GM23338 (cell line): ENCODE measurements around the gene SPTBN2. TPM values are rescaled to one million over a fixed set of nuclear protein-coding genes. Genes with fewer than 3 reads are reported as not detected.

Experiments
- ATAC-seq: fragments of 200-7000 bp; cut with Tn5 transposase; 3 replicates; pipeline ENCODE4 v1.9.1; 2020
- DNase-seq: peaks from one replicate; pipeline ENCODE4 v3.0.0-alpha.2; 2015; ENCODE audit warnings: low spot score
- H2AFZ ChIP-seq: fragments of 200-600 bp; sonication (generic); 2 replicates; pipeline ENCODE4 v1.8.0; 2016; ENCODE audit warnings: antibody characterized with exemption, mild to moderate bottlenecking, moderate library complexity
- H3F3A ChIP-seq: fragments of 200-600 bp; sonication (generic); replicated peaks from 2 replicates; pipeline ENCODE4 v1.8.0; 2017; ENCODE audit warnings: antibody characterized with exemption, mixed run types, low read depth
- H3K27ac ChIP-seq: fragments of 200-600 bp; sonication (generic); 2 replicates; pipeline ENCODE4 v1.6.1; 2016; ENCODE audit warnings: low read depth
- H3K27me3 ChIP-seq: fragments of 200-600 bp; sonication (generic); 2 replicates; pipeline ENCODE4 v1.8.0; 2016; ENCODE audit warnings: mild to moderate bottlenecking, mixed run types, moderate library complexity; ENCODE audit not compliant: insufficient read depth
- H3K36me3 ChIP-seq: fragments of 200-600 bp; sonication (generic); 2 replicates; pipeline ENCODE4 v1.8.0; 2016; ENCODE audit warnings: mild to moderate bottlenecking; ENCODE audit not compliant: insufficient read depth
- H3K4me1 ChIP-seq: fragments of 200-600 bp; sonication (generic); 2 replicates; pipeline ENCODE4 v1.8.0; 2016; ENCODE audit warnings: mild to moderate bottlenecking, moderate library complexity; ENCODE audit not compliant: insufficient read depth
- H3K4me2 ChIP-seq: fragments of 200-600 bp; sonication (generic); 2 replicates; pipeline ENCODE4 v1.7.1; 2017; ENCODE audit warnings: mixed run types
- H3K4me3 ChIP-seq: fragments of 200-600 bp; sonication (generic); 2 replicates; pipeline ENCODE4 v1.6.1; 2016; ENCODE audit warnings: mixed run types
- H3K79me2 ChIP-seq: fragments of 200-600 bp; sonication (generic); replicated peaks from 2 replicates; pipeline ENCODE4 v1.8.0; 2017; ENCODE audit warnings: mild to moderate bottlenecking; ENCODE audit not compliant: insufficient read depth
- H3K9me2 ChIP-seq: fragments of 200-600 bp; sonication (generic); 2 replicates; pipeline ENCODE4 v1.8.0; 2017; ENCODE audit not compliant: insufficient read depth
- H4K20me1 ChIP-seq: fragments of 200-600 bp; sonication (generic); replicated peaks from 2 replicates; pipeline ENCODE4 v1.8.0; 2017; ENCODE audit warnings: mild to moderate bottlenecking; ENCODE audit not compliant: insufficient read depth
- H3K27ac Mint-ChIP-seq: 2 replicates; pipeline ENCODE4 v1.8.0; 2020; ENCODE audit warnings: inconsistent platforms, mild to moderate bottlenecking, moderate library complexity, mixed read lengths
- H3K27me3 Mint-ChIP-seq: 3 replicates; pipeline ENCODE4 v1.8.0; 2022; ENCODE audit warnings: low read depth, mild to moderate bottlenecking, moderate library complexity, mixed read lengths, inconsistent platforms; ENCODE audit not compliant: insufficient read depth, poor library complexity
- H3K36me3 Mint-ChIP-seq: 3 replicates; pipeline ENCODE4 v1.8.0; 2021; ENCODE audit warnings: low read depth, mild to moderate bottlenecking, inconsistent platforms, moderate library complexity, mixed read lengths
- H3K4me1 Mint-ChIP-seq: 3 replicates; pipeline ENCODE4 v1.8.0; 2020; ENCODE audit warnings: mild to moderate bottlenecking, inconsistent platforms, mixed read lengths
- H3K4me3 Mint-ChIP-seq: 3 replicates; pipeline ENCODE4 v1.8.0; 2021; ENCODE audit warnings: moderate library complexity, mild to moderate bottlenecking, inconsistent platforms, mixed read lengths
- H3K9me3 Mint-ChIP-seq: 3 replicates; pipeline ENCODE4 v1.8.0; 2020; ENCODE audit warnings: moderate library complexity, mild to moderate bottlenecking, inconsistent platforms, mixed read lengths
- CREB1 ChIP-seq: fragments of 250-450 bp; sonication (Bioruptor Pico); IDR thresholded peaks from 2 replicates; pipeline ENCODE4 v1.5.0; 2020; ENCODE audit warnings: low read depth, mild to moderate bottlenecking, moderate library complexity
- CTCF ChIP-seq, 2 experiments: fragments of 200-600 bp in 1 of 2; sonication (generic) in 1 of 2; conservative IDR thresholded peaks; 2 replicates each; pipeline versions ENCODE4 v1.5.1 to v1.6.1; 2016 to 2017; ENCODE audit warnings: antibody characterized with exemption in 2 of 2, low read depth in 2 of 2, mild to moderate bottlenecking in 2 of 2, moderate library complexity in 1 of 2
- ETS1 ChIP-seq: IDR thresholded peaks from 2 replicates; pipeline ENCODE4 v1.6.1; 2016; ENCODE audit warnings: antibody characterized with exemption
- EZH2 ChIP-seq: fragments of 200-600 bp; sonication (generic); IDR thresholded peaks from one replicate; pipeline ENCODE4 v1.8.0; 2017; ENCODE audit warnings: antibody characterized with exemption, mild to moderate bottlenecking, low read depth; ENCODE audit not compliant: unreplicated experiment
- EZH2phosphoT487 ChIP-seq: fragments of 200-600 bp; sonication (generic); IDR thresholded peaks from one replicate; pipeline ENCODE4 v1.8.1; 2018; ENCODE audit warnings: antibody characterized with exemption; ENCODE audit not compliant: unreplicated experiment
- JUNB ChIP-seq: IDR thresholded peaks from one replicate; pipeline ENCODE4 v1.6.1; 2016; ENCODE audit warnings: antibody characterized with exemption; ENCODE audit not compliant: unreplicated experiment
- NANOG ChIP-seq: IDR thresholded peaks from 2 replicates; pipeline ENCODE4 v1.6.1; 2016; ENCODE audit warnings: antibody characterized with exemption, borderline replicate concordance
- POLR2AphosphoS5 ChIP-seq: IDR thresholded peaks from 2 replicates; pipeline ENCODE4 v1.6.1; 2016; ENCODE audit warnings: antibody characterized with exemption, low read depth
- REST ChIP-seq: IDR thresholded peaks from one replicate; pipeline ENCODE4 v1.6.1; 2018; ENCODE audit warnings: antibody characterized with exemption; ENCODE audit not compliant: unreplicated experiment
- STAT1 ChIP-seq: IDR thresholded peaks from one replicate; pipeline ENCODE4 v1.6.1; 2016; ENCODE audit warnings: antibody characterized with exemption; ENCODE audit not compliant: unreplicated experiment
- ZNF114 ChIP-seq: fragments of 250-450 bp; sonication (Bioruptor Pico); IDR thresholded peaks from 2 replicates; pipeline ENCODE4 v1.5.0; 2020; ENCODE audit warnings: mild to moderate bottlenecking, moderate library complexity
- ZNF331 ChIP-seq: fragments of 250-450 bp; sonication (Bioruptor Pico); IDR thresholded peaks from 2 replicates; pipeline ENCODE4 v1.5.0; 2020; ENCODE audit warnings: low read depth, mild to moderate bottlenecking, moderate library complexity
- ZNF462 ChIP-seq: fragments of 250-450 bp; sonication (Bioruptor Pico); IDR thresholded peaks from 2 replicates; pipeline ENCODE4 v1.5.0; 2020; ENCODE audit warnings: mild to moderate bottlenecking, moderate library complexity
- polyA plus RNA-seq: library from polyadenylated mRNA; unstranded; fragments of >200 nt; fragmentation: Nextera tagmentation; extraction: Ambion mirVana; gene quantifications from 2 replicates; pipeline ENCODE4 v1.2.1, GENCODE V29; 2016
- total RNA-seq: library from RNA; depleted of rRNA; stranded (reverse); fragments of >200 nt; shearing (Covaris generic); gene quantifications from 2 replicates; pipeline ENCODE4 v1.2.3, GENCODE V29; 2014

SPTBN2 gene
- total and polyA plus RNA-seq, 2 experiments from 2014 or later: 7.7 to 49.1 TPM

- H3K79me2 ChIP-seq: no peaks in the 10 kb centered on the region; the same call in none of the 2 replicates
- H3K36me3 ChIP-seq: no peaks in the 10 kb centered on the region
- ATAC-seq (no peak), DNase-seq (no peak)
- peaks cover 9% of the 10 kb centered on the region; the same call in 1 of the 2 replicates for H4K20me1 ChIP-seq
- Mint-ChIP-seq H3K4me1 (peaks cover 27% of the 10 kb centered on the region), H3K9me3 (no peaks in the 10 kb centered on the region; the same call in 2 of the 3 replicates), H3K36me3 (peaks cover 4% of the 10 kb centered on the region; the same call in 1 of the 3 replicates), H3K4me3 (peak overlapping the region; percentile 84; the same call in 1 of the 3 replicates), H3K27ac (no peak overlapping the region), H3K27me3 (peaks cover 37% of the 10 kb centered on the region)
- peak overlapping the region; percentile 99; the same call in 1 of the 2 replicates for H2AFZ ChIP-seq
- peaks cover 21% of the 10 kb centered on the region; the same call in 1 of the 2 replicates for H3F3A ChIP-seq
- peak overlapping the region; percentile 93; the same call in 1 of the 2 replicates for H3K4me2 ChIP-seq
- H3K9me2 ChIP-seq: no peaks in the 10 kb centered on the region
- H3K27me3 ChIP-seq: peaks cover 60% of the 10 kb centered on the region
- TF ChIP-seq POLR2AphosphoS5: no peak
- TF ChIP-seq CREB1 (CRISPR knock-in tag): no peak
- TF ChIP-seq ZNF331 (CRISPR knock-in tag): no peak
- TF ChIP-seq JUNB: no peak
- TF ChIP-seq ZNF462 (CRISPR knock-in tag): no peak
- no peak for TF ChIP-seq REST
- no peak for TF ChIP-seq STAT1
- TF ChIP-seq NANOG: no peak
- TF ChIP-seq EZH2phosphoT487: no peak
- TF ChIP-seq EZH2: no peak
- no peak for TF ChIP-seq ZNF114 (CRISPR knock-in tag)
- TF ChIP-seq ETS1: no peak
- TF ChIP-seq CTCF (conservative IDR thresholded peaks at IDR 0.05; ENCODE audit: low read depth in 2 of 2): no peak
- peaks cover 22% of the 10 kb centered on the region for H3K4me1 ChIP-seq
- peak overlapping the region; percentile 78; the same call in 1 of the 2 replicates for H3K4me3 ChIP-seq
- H3K27ac ChIP-seq: no peak overlapping the region
Measured at GRCh38 chr11:66729447-66729846, 431 bp upstream of the SPTBN2 start.
